ENCODE data around the gene CACNA1E.

Gene CACNA1E

DNA sequence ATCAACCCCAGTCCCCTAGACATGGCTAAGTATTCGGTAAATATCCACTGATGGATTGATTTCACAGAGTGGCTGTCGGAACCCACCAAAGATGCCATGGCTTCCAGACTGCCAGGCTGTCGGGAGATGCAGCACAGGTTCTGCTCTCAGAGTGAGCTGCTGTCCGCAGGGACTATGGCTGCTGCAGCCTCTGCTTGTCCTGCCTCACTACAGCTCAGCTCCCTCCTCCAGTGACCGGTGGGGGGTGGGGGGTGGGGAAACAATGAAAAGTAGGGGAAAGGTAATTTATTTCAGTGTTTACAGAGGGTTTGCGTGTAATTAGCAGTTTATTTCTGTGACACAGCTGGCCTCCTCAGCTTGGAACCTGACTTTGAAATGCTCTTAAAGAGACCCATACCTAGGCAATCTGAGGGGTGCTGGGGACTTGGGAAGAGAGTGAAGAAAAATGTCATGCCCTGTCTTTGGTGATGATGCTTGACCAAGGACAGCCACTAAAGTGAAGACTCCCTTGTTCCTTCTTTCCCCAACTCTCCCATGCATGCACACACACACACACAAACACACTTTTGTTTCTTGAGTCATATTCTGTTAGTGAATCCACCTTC lies 109.0 kb downstream of the CACNA1E start:
- no peak for DNase-seq

- no peak for DNase-seq
These were observed 109.7 kb downstream of the CACNA1E start for GRCh38 chr1:181593042-181593441.

DNA sequence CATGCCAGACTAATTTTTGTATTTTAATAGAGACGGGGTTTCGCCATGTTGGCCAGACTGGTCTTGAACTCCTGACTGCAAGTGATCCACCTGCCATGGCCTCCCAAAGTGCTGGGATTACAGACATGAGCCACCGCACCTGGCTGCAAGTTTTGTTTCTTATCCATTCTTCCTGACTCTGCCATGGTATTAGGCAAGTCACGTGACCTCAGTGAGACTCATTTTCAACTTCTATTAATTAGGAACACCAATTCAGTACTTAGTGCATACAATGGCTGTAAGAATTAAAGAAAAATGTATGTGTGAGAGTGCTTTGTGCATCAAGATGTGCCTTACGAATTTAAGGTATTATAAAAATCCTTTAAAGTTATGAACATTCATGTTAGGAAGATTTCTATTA lies 111.2 kb downstream of the CACNA1E start:
- no peak for DNase-seq

DNA sequence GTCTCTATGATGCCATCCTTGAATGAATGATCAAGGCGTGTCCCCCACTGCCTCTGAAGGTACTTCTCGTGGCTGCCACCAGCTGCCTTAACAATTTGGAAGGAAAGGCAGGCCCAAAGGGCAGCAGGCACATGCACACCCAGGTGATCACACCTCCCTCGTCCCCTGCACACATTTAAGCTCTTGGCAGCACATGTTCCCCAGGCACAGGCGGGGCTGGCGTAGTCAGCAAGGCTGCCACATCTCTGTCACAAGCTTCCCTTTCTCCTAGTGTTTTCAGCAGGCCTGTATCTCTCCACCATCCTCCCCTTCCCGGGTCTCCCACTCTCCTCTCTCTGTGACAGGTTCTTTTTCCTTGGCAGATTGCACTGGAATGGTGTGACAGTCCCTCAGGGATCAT lies 111.9 kb downstream of the CACNA1E start:
- no peak for DNase-seq

DNA sequence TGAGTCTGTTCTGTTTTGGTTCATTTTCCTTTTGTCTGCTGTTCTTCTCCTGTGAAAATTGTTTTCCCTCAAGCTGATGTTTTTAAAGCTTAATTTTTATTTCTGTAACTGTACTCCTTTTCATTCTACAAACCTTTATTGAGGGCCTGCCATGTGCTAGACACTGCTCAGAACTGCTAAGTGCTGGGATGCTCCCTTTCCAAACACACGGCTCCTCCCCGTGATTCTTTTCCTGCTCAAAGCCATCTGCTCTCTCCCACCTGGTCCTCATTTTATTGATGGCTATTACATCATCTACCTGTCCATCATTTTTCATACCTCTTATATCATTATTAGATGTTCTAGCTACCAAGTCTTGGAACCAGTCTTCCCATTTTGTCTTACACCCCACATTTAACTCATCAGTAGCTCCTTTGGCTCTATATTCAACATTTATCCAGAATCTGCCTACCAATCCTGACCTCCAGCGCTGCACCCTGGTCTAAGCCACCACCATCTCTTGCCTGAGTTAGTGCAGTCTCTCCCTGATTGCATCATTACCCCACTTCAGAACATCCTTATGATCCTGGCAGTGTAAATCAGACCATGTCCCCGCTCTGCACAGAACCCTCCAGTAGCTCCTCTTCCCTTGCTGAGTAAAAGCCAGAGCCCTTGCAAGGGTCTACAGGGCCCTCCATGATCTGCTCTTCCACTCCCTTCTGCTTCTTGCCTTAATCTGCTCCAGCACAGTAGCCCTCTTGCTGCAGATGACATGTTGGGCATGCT lies 118.1 kb downstream of the CACNA1E start:
- DNase-seq: no peak

- DNase-seq: no peak
These were observed 120.6 kb downstream of the CACNA1E start for GRCh38 chr1:181603735-181604410.

GRCh38 chr1:181604482-181605249 lies 121.3 kb downstream of the CACNA1E start:
- peak in 1 of 2 donors; percentile 1 for DNase-seq

DNA sequence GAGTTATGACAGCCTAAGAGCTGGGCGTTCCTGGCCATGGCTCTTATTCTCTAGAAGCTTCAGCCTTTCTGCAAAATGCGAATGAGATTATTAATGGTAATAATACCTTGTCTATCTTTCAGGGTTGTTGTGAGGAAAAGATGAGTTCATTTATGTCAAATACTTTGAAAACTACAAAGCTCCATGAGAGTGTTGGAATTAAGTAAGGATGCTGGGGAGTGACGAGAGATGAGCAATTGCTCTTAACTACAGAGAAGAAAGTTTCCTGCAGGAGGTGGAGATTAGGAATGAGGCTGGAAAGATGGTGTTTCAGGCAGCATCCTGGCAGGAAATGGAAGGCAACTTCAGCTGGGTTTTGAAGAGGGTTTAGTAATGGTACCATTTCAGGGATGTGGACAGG lies 124.2 kb downstream of the CACNA1E start:
- DNase-seq: no peak

DNA sequence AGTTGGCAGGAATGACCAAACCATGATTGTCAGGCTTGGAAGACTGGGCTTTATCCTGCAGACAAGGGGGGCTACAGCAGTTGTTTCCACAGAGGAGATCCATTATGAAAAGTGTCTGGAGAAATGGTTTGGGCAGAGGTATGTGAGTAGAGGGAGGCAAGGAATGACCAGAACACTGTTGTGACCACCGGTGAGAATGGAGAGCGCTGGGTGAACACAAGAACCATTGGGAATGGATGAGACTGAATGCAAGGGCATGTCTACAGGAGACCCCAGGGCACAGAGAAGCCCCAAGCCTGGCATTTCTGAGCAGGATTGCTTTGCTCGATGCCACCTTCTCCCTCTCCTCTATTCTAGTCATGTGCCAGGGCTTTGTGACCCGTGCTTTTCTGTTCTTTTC lies 125.1 kb downstream of the CACNA1E start:
- DNase-seq: no peak

GRCh38 chr1:181608948-181609347 lies 125.6 kb downstream of the CACNA1E start:
- DNase-seq: no peak

GRCh38 chr1:181612100-181612499 lies 128.8 kb downstream of the CACNA1E start:
- DNase-seq: no peak

DNA sequence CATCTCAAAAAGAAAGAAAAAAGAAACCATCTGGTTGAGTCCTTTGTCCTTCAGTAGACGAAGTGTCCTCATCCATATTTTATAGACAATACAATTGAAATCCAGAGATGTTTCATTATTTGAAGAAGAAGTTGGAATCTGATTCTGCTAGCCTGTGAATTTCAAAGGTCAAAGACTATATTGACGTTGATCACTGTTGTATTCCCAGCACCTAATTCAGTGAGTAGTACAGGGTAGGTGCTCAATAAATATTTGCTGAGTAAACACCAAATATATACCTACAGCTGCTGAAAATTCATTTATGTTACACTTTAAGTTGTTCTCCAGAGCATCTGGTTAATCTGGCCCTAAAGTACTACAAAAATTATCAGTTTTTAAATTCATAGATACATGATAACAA lies 135.2 kb downstream of the CACNA1E start:
- DNase-seq: no peak

GRCh38 chr1:181620183-181620582 lies 136.9 kb downstream of the CACNA1E start:
- DNase-seq: no peak

DNA sequence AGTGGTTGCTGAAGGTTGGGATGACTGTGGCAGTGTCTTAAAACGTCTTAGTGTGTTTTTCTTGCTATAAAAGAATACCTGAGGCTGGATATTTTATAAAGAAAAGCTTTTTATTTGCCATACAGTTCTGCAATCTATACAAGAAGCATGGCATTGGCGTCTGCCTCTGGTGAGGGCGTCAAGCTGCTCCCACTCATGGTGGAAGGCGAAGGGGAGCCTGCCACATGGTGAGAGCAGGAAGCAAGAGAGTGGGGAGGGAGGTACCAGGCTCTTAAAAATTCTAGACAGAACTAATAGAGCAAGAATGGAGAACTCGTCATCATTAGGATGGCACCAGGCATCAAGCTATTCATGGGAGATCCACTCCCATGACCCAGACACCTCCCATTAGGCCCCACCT lies 140.5 kb downstream of the CACNA1E start:
- DNase-seq: no peak

- DNase-seq: no peak
These were observed 143.1 kb downstream of the CACNA1E start for GRCh38 chr1:181626279-181626938.

GRCh38 chr1:181630398-181630797 lies 147.1 kb downstream of the CACNA1E start:
- DNase-seq: no peak

DNA sequence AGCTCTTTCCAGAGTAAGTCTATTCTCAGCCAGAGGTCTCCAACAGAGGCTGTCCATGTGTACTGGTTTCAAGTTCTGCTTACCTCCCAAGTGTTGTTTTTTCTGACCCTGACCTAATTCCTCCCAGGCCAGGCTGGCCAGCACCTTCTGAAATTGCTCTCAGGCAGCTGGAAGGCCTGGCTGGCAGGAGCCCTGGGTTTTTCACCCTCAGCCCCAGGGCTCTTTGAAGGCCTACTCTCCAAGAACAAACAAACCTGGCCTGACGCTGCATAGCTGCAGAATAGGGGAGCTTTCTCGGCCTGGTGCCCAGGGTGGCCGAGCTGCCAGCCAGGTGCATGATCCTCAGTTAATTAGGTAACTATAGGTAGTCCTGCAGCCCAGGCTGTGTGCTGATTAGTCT lies 147.5 kb downstream of the CACNA1E start:
- no peak for DNase-seq

GRCh38 chr1:181632492-181632891 lies 149.2 kb downstream of the CACNA1E start:
- DNase-seq: no peak

DNA sequence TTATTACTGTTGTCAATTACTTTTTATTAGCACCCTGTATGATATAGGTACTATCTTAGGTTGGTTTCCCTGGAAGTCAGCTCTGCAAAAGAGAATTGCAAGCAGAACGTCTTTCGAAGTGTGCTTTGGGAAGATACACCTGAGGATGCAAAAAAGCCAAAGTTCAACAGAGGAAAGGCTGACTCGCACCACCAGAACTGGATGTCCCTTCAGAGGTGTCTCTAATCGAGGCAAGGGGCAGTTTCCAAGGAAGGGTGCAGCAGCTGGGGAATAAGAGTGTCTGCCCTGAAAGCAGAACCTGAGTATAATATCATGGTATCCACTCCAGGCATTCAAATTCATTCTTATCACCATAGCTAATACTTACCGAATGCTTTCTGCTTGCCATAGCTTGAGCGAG lies 149.6 kb downstream of the CACNA1E start:
- no peak for DNase-seq

- no peak for DNase-seq
These were observed 151.8 kb downstream of the CACNA1E start for GRCh38 chr1:181635110-181635509.

- DNase-seq: no peak
These were observed 154.7 kb downstream of the CACNA1E start for GRCh38 chr1:181637998-181638397.

GRCh38 chr1:181640956-181641355 lies 157.6 kb downstream of the CACNA1E start:
- no peak for DNase-seq

- DNase-seq: no peak
These were observed 160.3 kb downstream of the CACNA1E start for GRCh38 chr1:181643631-181644030.

Data from hippocampal formation (tissue), 2 donors.